HCT116 (cell line): ENCODE results near the gene GM2A. TPM values are rescaled to one million over a fixed set of nuclear protein-coding genes. Genes with fewer than 3 reads are reported as not detected.

Experiments used
- ATAC-seq: fragments of 200-7000 bp; cut with Tn5 transposase; 2 replicates; pipeline ENCODE4 v1.9.1; 2020; ENCODE audit warnings: mild to moderate bottlenecking, moderate library complexity
- BruUV-seq: library from RNA; stranded (reverse); fragments of 400-500 nt; replicated peaks from 2 replicates; lab custom pipeline; 2021; lab: Mats Ljungman, UMichigan
- CTCF ChIA-PET: fragments of 300-600 bp; sonication (Branson Sonifier 250); formaldehyde crosslinking; loops from one replicate; lab custom pipeline; 2021; ENCODE audit warnings: antibody characterized with exemption; lab: Charles Lee
- POLR2A ChIA-PET: fragments of 300-600, 350-600 bp; sonication (Branson Sonifier 250); formaldehyde crosslinking; loops from one replicate; lab custom pipeline; 2021; ENCODE audit warnings: antibody characterized with exemption; lab: Charles Lee
- RAD21 ChIA-PET, 2 experiments: fragments of 300-600 bp; sonication (Branson Sonifier 250); formaldehyde crosslinking; loops; one replicate each; lab custom pipeline; 2023; ENCODE audit warnings: low total read pairs in 2 of 2; ENCODE audit not compliant: uncharacterized antibody in 2 of 2, unreplicated experiment in 2 of 2, low non-redundant PET in 1 of 2; lab: Charles Lee
- DNase-seq: peaks from one replicate; pipeline ENCODE4 v3.0.0-alpha.2; 2010; ENCODE audit warnings: low read depth, low spot score
- H2AFZ ChIP-seq: fragments of 200-600 bp; shearing (Covaris generic), sonication (generic); 2 replicates; pipeline ENCODE4 v1.6.1; 2017; ENCODE audit warnings: low read depth, mixed run types, mixed read lengths, antibody characterized with exemption, low read length; ENCODE audit not compliant: poor library complexity, severe bottlenecking
- H3K27ac ChIP-seq: 2 replicates; pipeline ENCODE4 v1.5.1; 2012; ENCODE audit warnings: low read depth, low read length
- H3K27me3 ChIP-seq: fragments of 200-600 bp; sonication (generic); 2 replicates; pipeline ENCODE4 v1.6.1; 2016; ENCODE audit warnings: mixed run types, low read length, mixed read lengths; ENCODE audit not compliant: insufficient read depth
- H3K36me3 ChIP-seq, 2 experiments: fragments of 200-500 bp in 1 of 2; fragments of 200-600 bp in 1 of 2; sonication (Bioruptor generic) in 1 of 2; sonication (generic) in 1 of 2; 2 replicates each; pipeline versions ENCODE4 v1.5.1 to v1.6.1; 2014 to 2016; ENCODE audit warnings: low read length in 2 of 2, inconsistent platforms in 1 of 2, mixed read lengths in 1 of 2, mixed run types in 1 of 2; ENCODE audit not compliant: insufficient read depth in 2 of 2, control insufficient read depth in 1 of 2
- H3K4me1 ChIP-seq, 2 experiments: fragments of 200-600 bp in 1 of 2; sonication (generic) in 1 of 2; 2 replicates each; pipeline versions ENCODE4 v1.5.1 to v1.6.1; 2012 to 2017; ENCODE audit warnings: low read length in 2 of 2, inconsistent platforms in 1 of 2, mild to moderate bottlenecking in 1 of 2, mixed read lengths in 1 of 2, mixed run types in 1 of 2, moderate library complexity in 1 of 2; ENCODE audit not compliant: insufficient read depth in 2 of 2, control insufficient read depth in 1 of 2
- H3K4me2 ChIP-seq: fragments of 200-600 bp; sonication (generic); 2 replicates; pipeline ENCODE4 v1.6.1; 2017; ENCODE audit warnings: mixed run types, low read length, mixed read lengths
- H3K4me3 ChIP-seq, 2 experiments: fragments of 200-600 bp in 1 of 2; sonication (generic) in 1 of 2; replicated peaks in 1 of 2; 2 replicates each; pipeline ENCODE4 v1.5.1; 2011 to 2016; ENCODE audit warnings: low read length in 2 of 2, control low read depth in 1 of 2, low read depth in 1 of 2, mild to moderate bottlenecking in 1 of 2, mixed read lengths in 1 of 2, mixed run types in 1 of 2
- H3K79me2 ChIP-seq: fragments of 200-600 bp; sonication (generic); 2 replicates; pipeline ENCODE4 v1.6.1; 2017; ENCODE audit warnings: mild to moderate bottlenecking, mixed run types, low read length, moderate library complexity, mixed read lengths; ENCODE audit not compliant: insufficient read depth
- H3K9ac ChIP-seq: fragments of 200-600 bp; sonication (generic); 2 replicates; pipeline ENCODE4 v1.6.1; 2016; ENCODE audit warnings: low read length, mixed read lengths
- H3K9me2 ChIP-seq: fragments of 200-600 bp; sonication (generic), shearing (Covaris generic); 2 replicates; pipeline ENCODE4 v1.6.1; 2017; ENCODE audit warnings: mixed run types, mild to moderate bottlenecking, moderate library complexity; ENCODE audit not compliant: insufficient read depth
- H3K9me3 ChIP-seq, 2 experiments: fragments of 200-500 bp in 1 of 2; fragments of 200-600 bp in 1 of 2; sonication (Bioruptor generic) in 1 of 2; sonication (generic) in 1 of 2; 2 replicates each; pipeline ENCODE4 v1.6.1; 2014 to 2017; ENCODE audit warnings: low read length in 2 of 2, mixed read lengths in 2 of 2, inconsistent platforms in 1 of 2, low read depth in 1 of 2, mild to moderate bottlenecking in 1 of 2, mixed run types in 1 of 2, moderate library complexity in 1 of 2; ENCODE audit not compliant: control insufficient read depth in 1 of 2, insufficient read depth in 1 of 2
- H4K20me1 ChIP-seq: fragments of 200-600 bp; sonication (generic), shearing (Covaris generic); 2 replicates; pipeline ENCODE4 v1.6.1; 2017; ENCODE audit warnings: mixed run types, mild to moderate bottlenecking, moderate library complexity; ENCODE audit not compliant: insufficient read depth
- ELF1 ChIP-seq: IDR thresholded peaks from 2 replicates; pipeline ENCODE4 v1.6.1; 2012; ENCODE audit warnings: low read depth, borderline replicate concordance
- EZH2 ChIP-seq: fragments of 200-600 bp; sonication (generic); IDR thresholded peaks from 2 replicates; pipeline ENCODE4 v1.6.1; 2017; ENCODE audit warnings: antibody characterized with exemption, mixed run types
- EZH2phosphoT487 ChIP-seq: fragments of 200-600 bp; IDR thresholded peaks from 2 replicates; pipeline ENCODE4 v1.6.1; 2018; ENCODE audit warnings: antibody characterized with exemption, borderline replicate concordance
- JUND ChIP-seq: IDR thresholded peaks from 2 replicates; pipeline ENCODE4 v1.6.1; 2012
- MAX ChIP-seq: IDR thresholded peaks from 2 replicates; pipeline ENCODE4 v1.6.1; 2012
- REST ChIP-seq: IDR thresholded peaks from 2 replicates; pipeline ENCODE4 v1.6.1; 2012; ENCODE audit warnings: low read depth
- SIN3A ChIP-seq: IDR thresholded peaks from 2 replicates; pipeline ENCODE4 v1.6.1; 2012; ENCODE audit warnings: low read depth
- intact Hi-C: fragments of 100-400 bp; cut with micrococcal nuclease; formaldehyde crosslinking; loops from 2 replicates; pipeline ENCODE4 v1.10.0; 2022
- total RNA-seq: library from RNA; stranded (reverse); gene quantifications from one replicate; pipeline ENCODE4 v1.2.1, GENCODE V29; 2021; ENCODE audit not compliant: unreplicated experiment

The GM2A gene
- total RNA-seq, 1 experiment from 2014 or later = 25.0 TPM

DNA sequence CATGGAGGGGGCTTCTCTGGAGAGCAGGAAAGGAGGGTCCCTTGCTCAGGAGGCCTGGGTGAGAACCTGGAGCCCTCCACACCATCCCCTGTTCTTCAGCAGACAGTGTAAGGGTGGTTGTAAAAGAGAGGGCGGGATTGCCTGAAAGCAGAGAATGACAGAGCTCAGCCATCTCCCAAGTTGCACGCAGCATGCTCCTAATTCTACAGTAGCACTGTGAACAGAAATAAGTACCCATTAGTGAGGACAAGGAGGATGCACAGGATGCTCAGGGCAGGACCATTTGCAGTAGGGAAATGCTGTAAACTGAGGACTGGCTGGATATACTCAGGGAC lies 37.5 kb upstream of the GM2A start (continued):
- TF ChIP-seq EZH2phosphoT487 = no peak
- TF ChIP-seq JUND = no peak
- no peak for TF ChIP-seq REST
- TF ChIP-seq MAX = no peak
- no peak for TF ChIP-seq SIN3A
- no peak for TF ChIP-seq ELF1

DNA sequence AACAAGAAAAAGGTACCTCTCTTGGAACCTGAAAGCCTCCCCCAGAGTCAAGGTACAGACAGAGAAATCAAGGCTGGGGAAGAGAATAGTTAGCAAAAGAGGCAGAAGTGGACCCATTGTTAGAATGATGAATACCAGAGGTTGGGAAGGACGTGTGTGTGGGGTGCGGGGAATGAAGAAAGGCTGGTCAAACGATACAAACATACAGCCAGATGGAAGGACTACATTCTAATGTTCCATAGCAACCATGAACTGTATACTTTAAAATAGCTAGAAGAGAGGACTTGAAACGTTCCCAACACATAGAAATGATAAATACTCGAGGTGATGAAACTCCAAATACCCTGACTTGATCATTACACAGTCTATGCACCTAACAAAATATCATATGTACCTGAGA lies 36.2 kb upstream of the GM2A start:
- Histone ChIP-seq H3K27ac (no peak overlapping the region), H4K20me1 (no peaks in the 10 kb centered on the region), H3K27me3 (no peaks in the 10 kb centered on the region), H3K79me2 (no peaks in the 10 kb centered on the region), H3K9me2 (no peaks in the 10 kb centered on the region), H3K9ac (no peak overlapping the region), H3K4me1 (peaks cover 12 to 26% of the 10 kb centered on the region in 2 experiments), H3K4me3 (no peak overlapping the region), H2AFZ (no peak overlapping the region), H3K36me3 (no peaks in the 10 kb centered on the region), H3K9me3 (no peaks in the 10 kb centered on the region), H3K4me2 (no peak overlapping the region)
- BruUV-seq = no TSS peak
- ATAC-seq (no peak), DNase-seq (no peak)
- ChIA-PET CTCF (no interaction called here), RAD21 (no interaction called here), POLR2A (no interaction called here)
- intact Hi-C loops = no loop called here
- TF ChIP-seq EZH2 (no peak), EZH2phosphoT487 (no peak)
- TF ChIP-seq, all 23 proteins: peak for 0
